HepG2 (cell line): ENCODE data around the gene CEP97.
"Not testable (repeated sequence)": the region's sequence is repeated elsewhere in the genome, so short reads cannot be mapped to it uniquely, and the experiment has no call there.

Experiments used
- MEF2D ChIP-seq: sonication (generic); formaldehyde crosslinking; IDR thresholded peaks from 2 replicates; pipeline ENCODE4 v1.5.1; 2020; ENCODE audit warnings: mild to moderate bottlenecking, missing genetic modification reagents
- SOX5 ChIP-seq: IDR thresholded peaks from 2 replicates; pipeline ENCODE4 v1.6.1; 2016; ENCODE audit warnings: borderline replicate concordance
- TAF1 ChIP-seq: sonication (generic); formaldehyde crosslinking; IDR thresholded peaks from 2 replicates; pipeline ENCODE4 v1.4.0; 2020; ENCODE audit warnings: missing genetic modification reagents
- ZNF747 ChIP-seq: sonication (generic); formaldehyde crosslinking; IDR thresholded peaks from 2 replicates; pipeline ENCODE4 v1.8.1; 2023; ENCODE audit warnings: missing genetic modification reagents, mild to moderate bottlenecking, borderline replicate concordance
- TF ChIP-seq, protein P1 (sequence below): sonication (generic); formaldehyde crosslinking; IDR thresholded peaks from 2 replicates; pipeline ENCODE4 v1.5.0; 2020; ENCODE audit warnings: mild to moderate bottlenecking, missing genetic modification reagents, moderate library complexity

DNA sequence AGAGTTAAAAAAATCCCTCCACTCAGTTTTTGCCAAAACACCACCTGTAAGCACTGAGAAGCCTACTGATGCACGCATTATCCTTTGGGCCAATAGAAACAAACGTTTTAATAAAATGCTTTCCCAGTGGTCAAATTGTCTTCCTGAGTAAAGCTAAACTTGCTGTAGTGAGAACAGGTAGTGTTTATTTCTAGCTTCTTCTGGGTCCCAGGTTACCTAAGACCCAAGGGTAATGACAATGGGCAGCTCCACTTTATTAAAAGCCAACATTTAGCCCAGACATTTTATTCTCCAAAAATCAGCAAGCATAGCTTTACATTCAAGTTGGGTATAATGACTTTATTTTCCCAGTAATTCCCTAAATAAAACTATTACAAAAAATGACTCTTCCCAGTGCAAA lies 45.6 kb upstream of the CEP97 start:
- TF ChIP-seq, protein P1, sequence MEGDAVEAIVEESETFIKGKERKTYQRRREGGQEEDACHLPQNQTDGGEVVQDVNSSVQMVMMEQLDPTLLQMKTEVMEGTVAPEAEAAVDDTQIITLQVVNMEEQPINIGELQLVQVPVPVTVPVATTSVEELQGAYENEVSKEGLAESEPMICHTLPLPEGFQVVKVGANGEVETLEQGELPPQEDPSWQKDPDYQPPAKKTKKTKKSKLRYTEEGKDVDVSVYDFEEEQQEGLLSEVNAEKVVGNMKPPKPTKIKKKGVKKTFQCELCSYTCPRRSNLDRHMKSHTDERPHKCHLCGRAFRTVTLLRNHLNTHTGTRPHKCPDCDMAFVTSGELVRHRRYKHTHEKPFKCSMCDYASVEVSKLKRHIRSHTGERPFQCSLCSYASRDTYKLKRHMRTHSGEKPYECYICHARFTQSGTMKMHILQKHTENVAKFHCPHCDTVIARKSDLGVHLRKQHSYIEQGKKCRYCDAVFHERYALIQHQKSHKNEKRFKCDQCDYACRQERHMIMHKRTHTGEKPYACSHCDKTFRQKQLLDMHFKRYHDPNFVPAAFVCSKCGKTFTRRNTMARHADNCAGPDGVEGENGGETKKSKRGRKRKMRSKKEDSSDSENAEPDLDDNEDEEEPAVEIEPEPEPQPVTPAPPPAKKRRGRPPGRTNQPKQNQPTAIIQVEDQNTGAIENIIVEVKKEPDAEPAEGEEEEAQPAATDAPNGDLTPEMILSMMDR = not testable (repeated sequence)
- not testable (repeated sequence) for TF ChIP-seq ZNF747 (CRISPR knock-in tag); TAF1 (CRISPR knock-in tag); MEF2D (CRISPR knock-in tag); SOX5
